GM12892 (cell line): ENCODE measurements around the gene UGDH.
"Not testable (repeated sequence)": the region's sequence is repeated elsewhere in the genome, so short reads cannot be mapped to it uniquely, and the experiment has no call there.

ENCODE experiments used
- DNase-seq: peaks from one replicate; pipeline ENCODE4 v3.0.0; 2011; ENCODE audit not compliant: insufficient read length
- FAIRE-seq: peaks from 2 replicates; lab custom pipeline; 2011; peaks lifted over from hg19 to GRCh38; lab: Jason Lieb, UNC
- POLR2A ChIP-seq: IDR thresholded peaks from 2 replicates; pipeline ENCODE4 v1.6.1; 2011; ENCODE audit warnings: low read depth, low read length, control low read depth
- POLR2AphosphoS5 ChIP-seq: IDR thresholded peaks from 2 replicates; pipeline ENCODE4 v1.6.1; 2011; ENCODE audit warnings: low read depth, low read length, control low read depth
- TAF1 ChIP-seq: IDR thresholded peaks from 2 replicates; pipeline ENCODE4 v1.6.1; 2011; ENCODE audit warnings: low read depth, mild to moderate bottlenecking, control low read depth, low read length, borderline replicate concordance

UGDH gene

DNA sequence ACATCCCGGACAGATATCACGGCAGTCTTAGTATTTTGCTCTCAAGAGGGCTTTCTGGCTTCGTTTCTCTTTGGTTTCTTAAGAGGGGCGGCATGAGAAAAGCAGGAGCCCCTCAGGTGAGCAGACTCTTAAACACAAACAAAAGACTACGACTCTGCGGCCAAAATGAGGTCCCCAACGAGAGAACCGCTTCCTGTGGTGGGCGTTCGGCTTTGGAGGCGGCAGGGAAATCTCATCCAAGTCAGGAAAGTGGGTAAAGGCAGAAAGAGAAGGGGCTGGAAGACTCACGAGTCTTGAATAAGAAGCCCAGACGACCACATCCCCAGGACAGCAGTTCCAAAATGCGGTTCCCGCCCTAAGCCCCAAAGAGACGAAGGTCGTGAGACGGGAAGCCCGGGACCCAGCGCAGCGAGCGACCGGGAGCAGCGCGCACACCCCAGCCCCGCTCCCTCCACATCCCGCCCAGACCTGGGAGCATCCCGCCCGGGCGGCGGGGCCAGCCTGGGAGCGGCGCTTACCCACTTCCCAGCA, 409 bp downstream of the UGDH start:
- FAIRE-seq (no peak), DNase-seq (peak; percentile 32)
- TF ChIP-seq POLR2AphosphoS5 (no peak), TAF1 (no peak), POLR2A (no peak)

DNA sequence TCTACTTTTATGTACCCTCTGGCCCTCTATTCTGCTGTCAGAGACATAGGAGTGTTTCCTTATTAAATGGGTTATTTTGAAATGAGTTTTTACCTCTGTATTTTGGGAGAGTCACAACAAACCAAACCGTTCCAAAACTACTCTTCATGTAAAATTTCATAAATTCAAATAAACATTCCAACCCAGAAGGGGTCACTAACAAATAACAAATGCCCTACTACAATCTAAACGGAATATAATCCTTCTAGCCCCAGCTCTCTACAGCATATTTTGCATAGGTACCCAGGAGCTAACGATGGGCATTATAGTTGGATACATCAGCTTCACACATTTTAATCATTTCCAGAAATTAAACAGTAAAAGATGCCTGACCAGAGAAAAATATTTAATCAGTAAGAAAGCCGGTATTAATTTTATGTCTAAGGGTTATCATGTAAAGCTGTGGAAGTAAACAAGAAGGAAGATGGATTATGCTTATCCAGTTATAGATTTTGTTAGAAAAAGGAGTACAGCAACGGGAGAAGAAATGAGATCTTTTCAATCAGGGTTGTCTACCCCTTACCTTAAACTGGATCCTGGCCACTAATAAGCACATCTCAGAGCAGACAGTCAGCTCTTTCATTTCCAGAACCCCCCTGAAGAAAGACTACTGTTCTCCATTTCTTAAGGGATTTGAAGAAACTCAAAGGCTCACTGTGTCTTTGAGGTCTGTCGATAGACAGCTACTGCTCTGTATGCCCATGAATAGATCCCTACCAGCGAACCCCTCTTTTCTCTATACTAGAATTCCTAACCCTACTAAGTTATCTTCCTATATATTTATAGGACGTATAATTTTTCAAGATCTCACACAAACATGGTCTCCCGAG, 1.2 kb downstream of the UGDH start:
- DNase-seq (no peak), FAIRE-seq (peak; percentile 17)
- TF ChIP-seq TAF1 (no peak), POLR2A (no peak), POLR2AphosphoS5 (no peak)

DNA sequence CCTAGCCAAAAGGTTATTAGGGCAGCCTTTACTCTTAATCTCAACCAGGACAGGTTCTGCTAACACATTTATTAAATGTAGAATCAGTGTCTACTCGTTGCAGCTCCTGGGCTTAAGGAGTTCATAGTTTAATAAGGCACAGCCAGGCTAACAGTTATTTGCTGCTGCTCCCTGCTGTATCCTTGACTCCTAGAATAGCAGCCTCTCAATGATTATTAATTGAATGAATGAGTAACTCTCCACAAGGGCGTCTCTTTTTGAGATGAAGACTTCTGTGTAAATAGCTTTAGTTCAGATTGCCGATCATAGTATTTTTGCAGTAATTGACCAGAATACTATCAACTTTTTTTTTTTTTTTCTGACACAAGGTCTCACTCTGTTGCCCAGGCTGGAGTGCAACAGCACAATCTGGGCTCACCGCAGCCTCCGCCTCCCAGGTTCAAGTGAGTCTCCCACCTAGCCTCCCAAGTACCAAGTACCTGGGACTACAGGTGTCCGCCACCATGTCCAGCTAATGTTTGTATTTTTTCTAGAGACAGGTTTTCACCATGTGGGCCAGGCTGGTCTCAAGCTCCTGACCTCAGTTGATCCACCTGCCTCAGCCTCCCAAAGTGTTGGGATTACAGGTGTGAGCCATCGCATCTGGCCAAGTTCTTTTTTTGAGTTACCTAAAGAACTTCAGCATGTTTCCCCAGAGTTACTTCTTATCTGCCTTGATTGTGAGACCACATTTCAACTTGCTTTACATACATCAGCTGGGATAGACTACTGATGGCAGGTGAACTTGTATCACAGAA, 2.9 kb downstream of the UGDH start:
- FAIRE-seq, result no peak
- DNase-seq, result no peak
- TF ChIP-seq POLR2A (no peak), TAF1 (no peak), POLR2AphosphoS5 (no peak)

DNA sequence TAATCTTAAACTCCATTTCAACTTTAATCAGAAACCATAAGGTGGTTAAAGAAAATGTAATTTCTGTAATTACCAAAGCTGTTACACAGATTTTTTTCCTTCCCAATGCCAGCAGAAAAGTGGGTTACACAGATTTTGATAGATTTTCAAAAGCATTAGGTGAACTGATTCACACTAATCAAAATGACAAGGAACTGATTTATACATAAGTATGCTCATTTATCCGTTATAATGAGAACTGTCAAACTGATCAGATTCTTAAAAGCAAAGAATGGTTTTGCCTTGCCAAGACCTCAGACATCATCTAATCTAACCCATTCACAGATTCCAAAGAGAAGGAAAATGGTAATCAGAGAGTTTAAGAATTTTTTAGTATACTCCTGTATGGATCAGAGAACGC, 5.2 kb downstream of the UGDH start:
- no peak for TF ChIP-seq POLR2AphosphoS5
- FAIRE-seq (no peak), DNase-seq (no peak)

DNA sequence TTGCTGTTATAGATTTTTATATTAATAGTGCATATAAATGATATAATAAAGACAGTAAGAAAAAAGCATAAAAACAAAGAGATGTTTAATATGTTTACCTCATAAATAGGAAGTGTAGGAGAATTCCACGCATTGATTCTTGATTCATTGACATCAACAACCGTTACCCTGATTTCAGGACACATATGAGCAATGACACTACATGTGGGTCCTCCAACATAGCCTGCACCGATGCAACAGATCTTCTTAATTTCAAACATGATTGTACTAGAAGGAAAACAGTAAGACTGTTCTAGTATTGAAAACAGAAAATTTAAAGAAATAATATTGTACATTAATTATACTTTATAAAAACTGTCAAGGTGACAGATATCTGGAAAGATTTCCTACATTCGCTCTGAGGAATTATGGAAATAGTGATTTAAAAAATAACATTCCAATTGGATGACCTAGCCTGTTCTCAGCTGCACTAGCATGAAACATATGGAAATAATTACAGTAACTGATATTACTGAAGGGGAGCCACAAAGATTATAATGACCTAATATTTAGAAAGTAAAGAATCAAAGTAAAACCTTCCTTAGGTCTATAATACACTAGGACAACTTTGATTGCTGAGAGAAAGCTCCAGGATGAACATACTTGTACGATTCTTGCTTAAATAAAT, 5.9 kb downstream of the UGDH start:
- no peak for DNase-seq
- no peak for TF ChIP-seq TAF1
- no peak for TF ChIP-seq POLR2AphosphoS5
- no peak for TF ChIP-seq POLR2A
- FAIRE-seq, result no peak

DNA sequence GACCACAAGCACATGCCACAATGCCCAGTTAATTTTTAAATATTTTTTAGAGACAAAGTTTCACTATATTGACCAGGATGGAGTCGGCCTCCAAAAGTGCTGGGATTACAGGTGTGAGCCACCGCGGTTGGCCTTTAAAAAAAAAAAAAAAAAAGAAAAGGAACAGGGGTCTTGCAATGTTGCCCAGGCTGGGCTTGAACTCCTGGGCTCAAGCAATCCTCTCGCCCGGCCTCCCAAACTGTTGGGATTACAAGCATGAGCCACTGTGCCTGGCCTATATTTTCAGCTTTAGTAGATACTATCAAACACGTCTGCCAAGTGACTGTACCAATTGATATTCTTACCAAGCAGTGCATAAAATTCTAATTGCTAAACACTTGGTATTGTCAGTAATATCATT, 8.8 kb downstream of the UGDH start:
- no peak for TF ChIP-seq POLR2A
- no peak for TF ChIP-seq POLR2AphosphoS5
- FAIRE-seq (no peak), DNase-seq (no peak)

DNA sequence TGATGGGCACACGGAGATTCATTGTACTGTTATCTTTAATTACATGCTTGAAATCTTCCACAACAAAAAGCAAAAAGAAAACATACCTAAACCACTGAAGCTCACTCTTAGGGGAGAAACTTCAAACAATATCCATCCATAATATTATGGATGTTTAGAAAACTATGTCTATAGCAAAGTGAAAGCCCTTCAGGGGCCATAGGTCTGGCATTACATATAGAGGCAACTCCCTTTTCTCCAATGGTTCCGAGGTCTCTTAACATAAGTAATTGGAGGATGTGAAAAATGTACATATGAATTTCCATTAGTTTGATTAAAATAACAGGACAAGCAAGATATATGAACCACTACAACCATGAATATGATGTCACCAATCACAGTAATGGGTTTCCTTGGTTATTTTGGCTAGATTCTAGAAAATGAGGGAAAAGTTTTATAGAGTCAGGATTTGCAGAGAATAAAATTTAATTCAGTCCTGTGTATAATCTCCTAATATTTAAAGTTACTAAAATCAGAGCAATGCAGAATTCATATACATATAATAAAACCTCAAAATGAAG, 10.8 kb downstream of the UGDH start:
- no peak for DNase-seq
- no peak for FAIRE-seq
- TF ChIP-seq POLR2AphosphoS5 (no peak), TAF1 (no peak), POLR2A (no peak)

DNA sequence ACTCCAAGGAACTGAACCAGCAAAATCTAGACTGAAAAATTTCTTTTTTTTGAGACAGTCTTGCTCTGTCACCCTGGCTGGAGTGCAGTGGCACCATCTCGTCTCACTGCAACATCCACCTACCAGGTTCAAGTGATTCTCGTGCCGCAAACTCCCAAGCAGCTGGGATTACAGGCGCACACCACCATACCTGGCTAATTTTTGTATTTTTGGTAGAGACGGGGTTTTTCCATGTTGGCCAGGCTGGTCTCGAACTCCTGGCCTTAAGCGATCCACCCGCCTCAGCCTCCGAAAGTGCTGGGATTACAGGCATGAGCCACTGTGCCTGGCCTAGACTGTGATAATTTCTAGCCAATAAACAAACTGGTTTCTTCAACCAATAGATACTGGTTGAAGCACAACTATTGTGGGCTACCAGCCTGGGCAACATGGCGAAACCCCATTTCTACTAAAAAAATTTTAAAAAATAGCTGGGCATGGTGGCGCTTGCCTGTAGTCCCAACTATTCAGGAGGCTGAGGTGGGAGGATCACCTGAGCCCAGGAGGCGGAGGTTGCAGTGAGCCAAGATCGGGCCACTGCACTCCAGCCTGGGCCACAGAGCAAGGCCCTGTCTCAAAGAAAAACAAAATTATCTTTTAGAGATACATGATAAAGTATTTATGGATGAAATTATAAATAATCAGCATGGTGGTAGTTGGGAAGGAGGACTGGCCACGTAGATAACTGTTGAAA, 11.4 kb downstream of the UGDH start:
- DNase-seq, FAIRE-seq: not testable (repeated sequence)

DNA sequence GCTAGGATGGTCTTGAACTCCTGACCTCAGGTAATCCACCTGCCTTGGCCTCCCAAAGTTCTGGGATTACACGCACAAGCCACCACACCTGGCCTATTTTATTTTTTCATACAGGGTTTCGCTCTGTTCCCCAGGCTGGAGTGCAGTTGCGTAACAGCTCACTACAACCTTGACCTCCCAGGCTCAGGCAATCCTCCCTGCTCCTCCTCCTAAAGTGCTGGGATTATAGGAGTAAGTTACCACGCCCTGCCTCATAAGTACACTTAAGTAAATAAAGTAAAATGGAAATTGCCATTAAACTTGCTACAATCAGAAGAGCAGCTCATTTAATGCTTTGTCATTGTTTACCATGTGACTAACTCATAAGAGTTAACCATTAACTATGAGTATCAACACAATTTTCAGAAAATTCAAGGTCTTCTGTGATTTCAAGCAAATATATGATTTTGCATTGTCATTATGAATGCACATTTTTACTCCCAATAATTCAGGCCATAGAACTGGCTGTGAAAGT, 12.3 kb downstream of the UGDH start:
- DNase-seq (no peak), FAIRE-seq (no peak)
- TF ChIP-seq TAF1 (no peak), POLR2AphosphoS5 (no peak), POLR2A (no peak)

DNA sequence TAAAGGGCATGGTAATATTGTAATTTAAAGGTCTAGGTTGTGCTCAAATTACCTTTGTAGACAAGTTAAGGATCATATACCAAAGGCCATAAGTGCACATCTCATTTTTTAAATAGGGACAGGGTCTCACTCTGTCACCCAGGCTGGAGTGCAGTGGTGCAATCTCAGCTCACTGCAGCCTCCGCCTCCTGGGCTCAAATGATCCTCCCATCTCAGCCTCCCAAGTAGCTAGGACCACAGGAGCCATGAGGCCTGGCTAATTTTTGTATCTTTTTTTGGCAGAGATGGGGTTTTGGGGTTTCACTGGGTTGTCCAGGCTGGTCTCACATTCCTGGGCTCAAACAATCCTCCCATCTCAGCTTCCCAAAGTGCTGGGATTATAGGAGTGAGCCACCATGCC, 13.0 kb downstream of the UGDH start:
- not testable (repeated sequence) for FAIRE-seq, DNase-seq
